Stimulated activated effector memory CD8-positive, alpha-beta T cell treated with anti-CD3 and anti-CD28 coated beads, Interleukin-12 subunit alpha, Interleukin-12 subunit beta, amount 100 ng/mL, for 72 hours (primary cell): ENCODE measurements around the gene NHLRC2.
"Not testable (repeated sequence)": the region's sequence is repeated elsewhere in the genome, so short reads cannot be mapped to it uniquely, and the experiment has no call there.

Source experiments
- ATAC-seq: fragments of 150-1000 bp; cut with Tn5 transposase; 2 replicates; pipeline ENCODE4 v1.10.0; 2021
- DNase-seq, 2 donors: peaks; one replicate each; pipeline ENCODE4 v3.0.0; 2021 to 2022; ENCODE audit warnings: low spot score in 2 of 2
- H3K27ac Mint-ChIP-seq: one replicate; pipeline ENCODE4 v1.8.0; 2022; ENCODE audit warnings: mild to moderate bottlenecking, mixed read lengths
- H3K36me3 Mint-ChIP-seq: one replicate; pipeline ENCODE4 v1.8.0; 2022; ENCODE audit warnings: mild to moderate bottlenecking, mixed read lengths
- H3K4me1 Mint-ChIP-seq: one replicate; pipeline ENCODE4 v1.8.0; 2022; ENCODE audit warnings: mixed read lengths
- H3K4me3 Mint-ChIP-seq: one replicate; pipeline ENCODE4 v1.8.0; 2022; ENCODE audit warnings: mild to moderate bottlenecking, mixed read lengths
- H3K9me3 Mint-ChIP-seq: one replicate; pipeline ENCODE4 v1.8.0; 2022; ENCODE audit warnings: mixed read lengths

The NHLRC2 gene

GRCh38 chr10:113854013-113854760 is at the start of gene NHLRC2, which contains the start of gene DCLRE1A:
NHLRC2 (plus strand) TSS chr10:113854661; CDS start chr10:113854873, 212 bp downstream.
DCLRE1A (minus strand) TSS chr10:113854082; CDS start chr10:113853182, 900 bp downstream.
- ATAC-seq: peak; percentile 77

DNA sequence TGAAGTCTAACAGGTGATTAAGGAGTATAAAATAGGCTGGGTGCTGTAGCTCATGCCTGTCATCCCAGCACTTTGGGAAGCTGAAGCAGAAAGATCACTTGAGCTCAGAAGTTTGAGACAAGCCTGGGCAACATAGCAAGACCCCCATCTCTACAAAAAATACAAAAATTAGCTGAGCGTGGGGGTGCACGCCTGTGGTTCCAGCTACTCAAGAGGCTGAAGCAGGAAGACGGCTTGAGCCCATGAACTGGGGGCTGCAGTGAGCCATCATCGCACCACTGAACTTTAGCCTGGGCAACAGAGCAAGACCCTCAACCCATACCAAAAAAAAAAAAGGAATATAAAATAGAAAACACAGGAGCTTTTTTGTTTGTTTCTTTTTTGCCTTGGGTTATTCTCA is 48.0 kb upstream of the NHLRC2 start:
- no peaks in the 10 kb centered on the region for H3K36me3 Mint-ChIP-seq
- no peak overlapping the region for H3K4me3 Mint-ChIP-seq
- no peak for DNase-seq

More at GRCh38 chr10:113854013-113854760, at the start of gene NHLRC2, which contains the start of gene DCLRE1A:
- no peaks in the 10 kb centered on the region for H3K9me3 Mint-ChIP-seq
- H3K4me3 Mint-ChIP-seq: peak within 1 kb of the TSS; percentile 95
- peaks cover 19% of the 10 kb centered on the region for H3K36me3 Mint-ChIP-seq
- peak within 1 kb of the TSS; percentile 99 for H3K27ac Mint-ChIP-seq
- peak; percentile 52 to 85 for DNase-seq
- H3K4me1 Mint-ChIP-seq: peaks cover 30% of the 10 kb centered on the region

GRCh38 chr10:113808168-113808567 is 46.3 kb upstream of the NHLRC2 start:
- no peaks in the 10 kb centered on the region for H3K36me3 Mint-ChIP-seq
- H3K4me1 Mint-ChIP-seq: no peaks in the 10 kb centered on the region
- DNase-seq (no peak), ATAC-seq (no peak)
- H3K4me3 Mint-ChIP-seq: no peak overlapping the region
- H3K9me3 Mint-ChIP-seq: no peaks in the 10 kb centered on the region
- H3K27ac Mint-ChIP-seq: no peak overlapping the region

More for the DNA sequence above, 48.0 kb upstream of the NHLRC2 start:
- Mint-ChIP-seq H3K4me1 (no peaks in the 10 kb centered on the region), H3K9me3 (no peaks in the 10 kb centered on the region), H3K27ac (no peak overlapping the region)
- no peak for ATAC-seq

DNA sequence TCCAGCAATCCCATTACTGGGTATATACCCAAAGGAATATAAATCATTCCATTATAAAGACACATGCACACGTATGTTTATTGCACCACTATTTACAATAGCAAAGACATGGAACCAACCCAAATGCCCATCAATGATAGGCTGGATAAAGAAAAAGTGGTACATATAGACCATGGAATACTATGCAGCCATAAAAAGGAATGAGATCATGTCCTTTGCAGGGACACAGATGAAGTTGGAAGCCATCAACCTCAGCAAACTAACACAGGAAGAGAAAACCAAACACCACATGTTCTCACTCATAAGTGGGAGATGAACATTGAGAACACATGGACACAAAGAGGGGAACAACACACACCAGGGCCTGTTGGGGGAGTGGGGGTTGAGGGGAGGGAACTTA is 39.8 kb upstream of the NHLRC2 start:
- not testable (repeated sequence) for H3K36me3 Mint-ChIP-seq, H3K4me1 Mint-ChIP-seq, H3K27ac Mint-ChIP-seq, H3K4me3 Mint-ChIP-seq, DNase-seq, ATAC-seq, H3K9me3 Mint-ChIP-seq

GRCh38 chr10:113819989-113820388 is 34.5 kb upstream of the NHLRC2 start:
- H3K4me1 Mint-ChIP-seq: no peaks in the 10 kb centered on the region
- H3K36me3 Mint-ChIP-seq: no peaks in the 10 kb centered on the region
- DNase-seq (no peak), ATAC-seq (no peak)
- H3K27ac Mint-ChIP-seq: no peak overlapping the region
- no peak overlapping the region for H3K4me3 Mint-ChIP-seq
- H3K9me3 Mint-ChIP-seq: no peaks in the 10 kb centered on the region

DNA sequence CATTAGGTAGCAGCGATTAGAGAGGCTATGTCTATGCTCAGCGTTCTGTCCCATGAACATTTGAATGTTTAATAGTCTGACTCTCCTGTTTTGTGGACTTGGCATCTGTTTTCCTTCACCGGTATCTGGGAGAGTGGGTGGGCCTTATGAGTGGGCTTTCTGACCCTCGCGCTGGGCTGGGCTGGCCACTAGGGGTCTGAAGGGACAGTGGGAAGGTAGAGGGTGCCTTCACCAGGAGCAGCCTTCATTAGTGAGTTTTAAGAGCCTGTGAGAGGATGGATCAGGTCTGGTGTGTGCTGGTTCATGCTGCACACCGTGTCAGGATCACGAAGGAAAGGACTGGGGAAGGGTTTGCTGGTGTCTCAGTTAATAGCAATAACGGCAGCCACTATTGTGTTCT is 34.0 kb upstream of the NHLRC2 start:
- Mint-ChIP-seq H3K4me3 (no peak overlapping the region), H3K27ac (no peak overlapping the region), H3K9me3 (no peaks in the 10 kb centered on the region), H3K4me1 (no peaks in the 10 kb centered on the region), H3K36me3 (no peaks in the 10 kb centered on the region)
- DNase-seq: no peak
- no peak for ATAC-seq

GRCh38 chr10:113821306-113821705 is 33.2 kb upstream of the NHLRC2 start:
- not testable (repeated sequence) for H3K36me3 Mint-ChIP-seq, H3K4me1 Mint-ChIP-seq, DNase-seq, H3K27ac Mint-ChIP-seq, H3K9me3 Mint-ChIP-seq, H3K4me3 Mint-ChIP-seq, ATAC-seq

DNA sequence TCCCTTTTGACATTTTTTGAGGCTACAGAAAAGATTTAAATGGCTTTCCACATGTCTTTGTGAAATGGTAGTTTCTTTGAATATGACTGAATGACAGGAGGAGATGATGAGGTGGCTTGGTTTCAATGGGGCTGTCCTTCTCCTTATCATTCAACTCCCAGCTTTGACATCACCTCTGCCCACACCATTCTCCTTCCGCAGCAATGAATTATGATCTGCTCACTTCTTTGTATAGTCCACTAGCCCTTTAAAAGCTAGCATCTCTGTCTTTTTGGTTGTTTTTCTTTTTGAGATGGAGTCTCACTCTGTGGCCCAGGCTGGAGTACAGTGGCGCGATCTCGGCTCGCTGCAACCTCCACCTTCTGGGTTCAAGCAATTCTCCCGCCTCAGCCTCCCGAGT is 32.3 kb upstream of the NHLRC2 start:
- Mint-ChIP-seq H3K4me1 (no peaks in the 10 kb centered on the region), H3K27ac (no peak overlapping the region)
- no peak for ATAC-seq

GRCh38 chr10:113823389-113823788 is 31.1 kb upstream of the NHLRC2 start:
- ATAC-seq (no peak), DNase-seq (no peak)
- no peaks in the 10 kb centered on the region for H3K9me3 Mint-ChIP-seq
- H3K27ac Mint-ChIP-seq: no peak overlapping the region
- no peaks in the 10 kb centered on the region for H3K4me1 Mint-ChIP-seq
- no peak overlapping the region for H3K4me3 Mint-ChIP-seq
- no peaks in the 10 kb centered on the region for H3K36me3 Mint-ChIP-seq

More for the DNA sequence above, 32.3 kb upstream of the NHLRC2 start:
- no peaks in the 10 kb centered on the region for H3K9me3 Mint-ChIP-seq
- DNase-seq: no peak
- H3K36me3 Mint-ChIP-seq: no peaks in the 10 kb centered on the region
- no peak overlapping the region for H3K4me3 Mint-ChIP-seq

DNA sequence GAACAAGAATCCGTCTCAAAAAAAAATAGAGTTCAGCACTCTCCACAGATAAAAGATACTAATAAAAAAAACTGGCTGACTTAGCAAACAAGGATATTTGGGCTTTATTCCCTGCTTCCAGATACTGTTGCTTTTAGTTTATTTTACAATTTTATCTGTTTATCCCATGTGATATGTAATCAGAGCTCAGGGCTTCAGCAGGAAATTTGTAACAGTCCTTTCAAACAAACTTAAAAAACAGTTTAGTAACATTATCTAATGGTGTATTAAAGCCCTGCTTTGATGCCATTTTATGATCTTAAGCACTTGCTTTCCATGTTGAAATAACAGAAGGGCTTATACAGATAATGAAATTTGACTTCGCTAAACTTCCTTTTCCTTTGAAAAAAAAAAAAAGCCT is 28.7 kb upstream of the NHLRC2 start:
- Mint-ChIP-seq H3K4me1 (no peaks in the 10 kb centered on the region), H3K27ac (no peak overlapping the region), H3K4me3 (no peak overlapping the region), H3K36me3 (no peaks in the 10 kb centered on the region), H3K9me3 (no peaks in the 10 kb centered on the region)
- DNase-seq (no peak), ATAC-seq (no peak)

GRCh38 chr10:113828567-113828966 is 25.9 kb upstream of the NHLRC2 start:
- H3K4me1 Mint-ChIP-seq, H3K4me3 Mint-ChIP-seq, ATAC-seq, H3K9me3 Mint-ChIP-seq, H3K36me3 Mint-ChIP-seq, DNase-seq, H3K27ac Mint-ChIP-seq: not testable (repeated sequence)

DNA sequence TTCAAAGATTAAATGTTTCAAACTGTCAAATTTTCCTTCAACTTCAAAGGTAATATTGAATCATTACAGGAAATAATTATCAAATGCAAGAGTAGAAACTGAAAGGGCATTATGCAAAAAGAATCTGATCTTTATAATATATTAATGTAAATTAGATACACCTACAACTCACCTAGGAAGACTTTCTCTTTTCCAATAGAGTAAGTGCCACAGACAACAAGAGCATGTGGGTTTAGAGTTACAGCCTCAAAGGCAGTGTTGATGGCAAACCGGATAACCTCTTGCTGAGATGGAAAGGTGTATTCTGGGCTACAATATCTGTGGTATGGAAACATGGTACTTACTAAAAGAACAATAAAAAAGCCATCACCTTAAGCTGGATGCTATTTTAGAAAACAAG is 12.3 kb upstream of the NHLRC2 start:
- H3K27ac Mint-ChIP-seq: no peak overlapping the region
- H3K9me3 Mint-ChIP-seq: no peaks in the 10 kb centered on the region
- H3K36me3 Mint-ChIP-seq: peaks cover 70% of the 10 kb centered on the region
- ATAC-seq (no peak), DNase-seq (no peak)
- H3K4me3 Mint-ChIP-seq: no peak overlapping the region
- H3K4me1 Mint-ChIP-seq: no peaks in the 10 kb centered on the region

- H3K36me3 Mint-ChIP-seq: peaks cover 72% of the 10 kb centered on the region
- no peak overlapping the region for H3K27ac Mint-ChIP-seq
- no peak overlapping the region for H3K4me3 Mint-ChIP-seq
- DNase-seq (no peak), ATAC-seq (no peak)
- no peaks in the 10 kb centered on the region for H3K9me3 Mint-ChIP-seq
- peaks cover 6% of the 10 kb centered on the region for H3K4me1 Mint-ChIP-seq
Measured at GRCh38 chr10:113843972-113844485, 10.4 kb upstream of the NHLRC2 start.

DNA sequence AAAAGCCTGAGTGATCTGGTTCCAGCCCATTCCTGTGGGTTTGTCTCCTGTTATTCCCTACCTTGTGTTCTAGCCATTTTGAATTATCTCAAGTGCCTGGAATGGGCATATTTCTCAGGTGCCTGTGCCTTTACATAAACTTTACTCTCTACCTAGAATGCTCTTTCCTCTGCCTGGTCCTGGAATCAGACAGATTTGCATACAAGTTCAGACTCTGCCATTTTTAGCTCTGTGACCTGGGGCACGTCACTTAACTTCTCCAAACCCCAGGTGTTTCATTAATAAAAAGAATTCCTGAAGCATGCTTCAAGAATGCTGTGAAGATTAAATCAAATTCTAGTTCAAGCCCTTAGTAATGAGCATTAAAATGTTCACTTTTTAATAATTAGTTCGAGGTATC is 8.4 kb upstream of the NHLRC2 start:
- Mint-ChIP-seq H3K9me3 (no peaks in the 10 kb centered on the region), H3K4me1 (peaks cover 11% of the 10 kb centered on the region), H3K27ac (no peak overlapping the region), H3K4me3 (no peak overlapping the region), H3K36me3 (peaks cover 57% of the 10 kb centered on the region)
- DNase-seq: no peak
- no peak for ATAC-seq

DNA sequence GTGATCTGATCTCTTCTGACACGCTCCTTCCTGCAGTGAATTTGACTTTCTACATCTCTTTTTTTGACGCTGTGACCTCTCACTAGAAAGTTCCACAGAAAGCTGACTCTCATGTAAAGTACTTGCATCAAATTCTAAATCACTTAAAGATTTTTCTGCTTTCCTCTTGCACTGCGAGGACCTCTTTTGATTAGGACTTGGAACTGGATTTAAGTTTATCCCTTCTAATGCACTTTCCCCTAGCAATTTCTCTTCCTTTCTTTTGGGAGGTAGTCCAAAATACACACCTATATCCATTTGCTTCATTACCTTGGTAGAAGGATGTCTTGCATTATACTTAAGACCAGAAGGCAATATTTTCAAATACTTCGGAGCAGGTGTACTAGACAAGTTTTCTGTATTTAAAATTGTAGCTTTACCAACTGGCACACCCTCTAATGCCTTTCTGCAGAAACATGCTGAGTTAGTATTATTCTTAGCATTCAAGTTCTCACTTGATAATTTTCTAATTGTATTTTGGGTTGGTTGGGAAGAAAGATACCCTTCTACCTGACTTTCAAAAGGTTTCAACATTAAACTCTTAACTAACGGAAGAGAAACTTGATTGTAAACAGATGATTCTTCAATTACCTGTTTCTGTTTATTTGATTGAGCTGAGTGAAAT is 5.2 kb upstream of the NHLRC2 start:
- DNase-seq (no peak), ATAC-seq (no peak)
- Mint-ChIP-seq H3K27ac (no peak overlapping the region), H3K4me3 (no peak overlapping the region), H3K36me3 (peaks cover 42% of the 10 kb centered on the region), H3K9me3 (no peaks in the 10 kb centered on the region), H3K4me1 (peaks cover 16% of the 10 kb centered on the region)

GRCh38 chr10:113849946-113850345 is 4.5 kb upstream of the NHLRC2 start:
- Mint-ChIP-seq H3K4me3 (peak overlapping the region; percentile 95), H3K4me1 (peaks cover 16% of the 10 kb centered on the region), H3K9me3 (no peaks in the 10 kb centered on the region), H3K36me3 (peaks cover 36% of the 10 kb centered on the region), H3K27ac (peak overlapping the region; percentile 58)
- ATAC-seq: no peak
- DNase-seq: no peak
